ENCODE data around the gene ATP2C2. TPM values are rescaled to one million over a fixed set of nuclear protein-coding genes. Genes with fewer than 3 reads are reported as not detected.

Gene ATP2C2
- total RNA-seq, 6 experiments from 2014 or later: 0.18 to 0.51 (median 0.32) TPM; not detected in 2

DNA sequence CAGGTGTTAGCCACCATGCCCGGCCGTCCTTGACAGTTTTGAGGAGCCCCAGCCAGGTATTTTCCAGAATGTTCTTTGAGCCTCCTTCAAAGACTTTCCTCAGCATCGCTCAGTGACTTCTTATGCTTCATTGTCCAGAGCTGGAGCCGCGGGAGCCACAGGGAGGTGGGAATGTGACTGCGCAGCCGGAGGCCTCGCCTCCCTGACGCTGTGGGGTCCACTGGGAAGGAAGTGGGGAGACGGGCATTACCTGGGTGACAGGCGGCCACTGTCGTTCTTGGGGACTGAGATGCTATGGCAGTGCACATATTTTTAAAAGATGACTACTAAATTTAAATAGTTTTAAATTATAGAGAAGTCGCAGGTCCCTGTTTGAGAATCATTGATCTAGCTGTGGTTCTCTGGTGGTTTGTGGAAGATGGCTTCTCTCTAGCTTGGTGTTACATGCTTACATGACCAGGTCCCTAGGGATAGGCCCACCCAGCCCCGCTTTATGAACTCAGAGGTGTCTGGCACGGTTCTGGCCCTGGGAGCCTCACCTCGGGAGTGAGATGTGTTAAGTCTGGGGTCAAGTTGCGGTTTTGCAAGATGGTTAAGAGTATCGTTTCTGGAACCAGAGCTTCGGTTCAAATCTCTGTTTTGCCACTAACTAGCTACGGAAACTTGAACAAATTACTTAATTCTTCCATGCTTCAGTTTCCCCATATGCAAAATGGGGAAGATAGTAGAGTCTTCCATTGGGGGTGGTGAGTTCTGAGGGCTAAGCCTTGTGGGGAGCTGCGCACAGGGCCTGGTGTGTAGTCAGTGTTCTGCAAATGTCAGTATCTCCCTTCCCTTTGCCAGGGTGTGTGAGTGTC lies 53.0 kb downstream of the ATP2C2 start:
- Histone ChIP-seq H3K4me3 (no peak overlapping the region), H3K27me3 (no peaks in the 10 kb centered on the region), H3K36me3 (no peaks in the 10 kb centered on the region), H3K27ac (no peak overlapping the region), H3K4me1 (no peaks in the 10 kb centered on the region), H3K9me3 (no peaks in the 10 kb centered on the region)
- intact Hi-C loops (cut with DNase I): no loop called here
- ATAC-seq (no peak), DNase-seq (no peak)
- 78% methylated on average over 7 of the region's 21 CpGs for WGBS (ENCODE audit: insufficient coverage, low coverage, low lambda C conversion rate, missing lambda C conversion rate)
- no peak for TF ChIP-seq POLR2A (IDR thresholded peaks at IDR 0.05)
- TF ChIP-seq, protein P1, sequence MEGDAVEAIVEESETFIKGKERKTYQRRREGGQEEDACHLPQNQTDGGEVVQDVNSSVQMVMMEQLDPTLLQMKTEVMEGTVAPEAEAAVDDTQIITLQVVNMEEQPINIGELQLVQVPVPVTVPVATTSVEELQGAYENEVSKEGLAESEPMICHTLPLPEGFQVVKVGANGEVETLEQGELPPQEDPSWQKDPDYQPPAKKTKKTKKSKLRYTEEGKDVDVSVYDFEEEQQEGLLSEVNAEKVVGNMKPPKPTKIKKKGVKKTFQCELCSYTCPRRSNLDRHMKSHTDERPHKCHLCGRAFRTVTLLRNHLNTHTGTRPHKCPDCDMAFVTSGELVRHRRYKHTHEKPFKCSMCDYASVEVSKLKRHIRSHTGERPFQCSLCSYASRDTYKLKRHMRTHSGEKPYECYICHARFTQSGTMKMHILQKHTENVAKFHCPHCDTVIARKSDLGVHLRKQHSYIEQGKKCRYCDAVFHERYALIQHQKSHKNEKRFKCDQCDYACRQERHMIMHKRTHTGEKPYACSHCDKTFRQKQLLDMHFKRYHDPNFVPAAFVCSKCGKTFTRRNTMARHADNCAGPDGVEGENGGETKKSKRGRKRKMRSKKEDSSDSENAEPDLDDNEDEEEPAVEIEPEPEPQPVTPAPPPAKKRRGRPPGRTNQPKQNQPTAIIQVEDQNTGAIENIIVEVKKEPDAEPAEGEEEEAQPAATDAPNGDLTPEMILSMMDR (IDR thresholded peaks at IDR 0.05): no peak

DNA sequence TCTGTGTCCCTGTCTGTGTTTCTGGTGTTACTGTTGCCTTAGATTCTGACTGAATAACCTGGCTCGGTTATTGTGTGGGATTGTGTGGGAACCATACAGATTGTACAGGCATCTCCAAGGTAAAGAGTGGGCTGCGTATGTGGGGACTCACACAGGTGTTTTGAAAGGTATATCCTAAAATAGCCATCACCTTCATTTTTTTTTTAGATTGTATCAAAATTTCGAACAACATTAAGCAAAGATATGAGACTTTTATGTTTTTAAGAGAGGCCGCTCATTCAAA lies 53.5 kb downstream of the ATP2C2 start:
- H3K9me3 ChIP-seq: no peaks in the 10 kb centered on the region
- H3K27ac ChIP-seq: no peak overlapping the region
- no peaks in the 10 kb centered on the region for H3K4me1 ChIP-seq
- H3K4me3 ChIP-seq: no peak overlapping the region
- WGBS (ENCODE audit: insufficient coverage, low coverage, low lambda C conversion rate, missing lambda C conversion rate): 95% methylated on average over 4 of the region's 4 CpGs
- ATAC-seq: no peak
- intact Hi-C loops (cut with DNase I): no loop called here
- H3K27me3 ChIP-seq: no peaks in the 10 kb centered on the region
- no peak for DNase-seq
- TF ChIP-seq, protein P1 (IDR thresholded peaks at IDR 0.05): no peak
- no peak for TF ChIP-seq POLR2A (IDR thresholded peaks at IDR 0.05)
- H3K36me3 ChIP-seq: no peaks in the 10 kb centered on the region

DNA sequence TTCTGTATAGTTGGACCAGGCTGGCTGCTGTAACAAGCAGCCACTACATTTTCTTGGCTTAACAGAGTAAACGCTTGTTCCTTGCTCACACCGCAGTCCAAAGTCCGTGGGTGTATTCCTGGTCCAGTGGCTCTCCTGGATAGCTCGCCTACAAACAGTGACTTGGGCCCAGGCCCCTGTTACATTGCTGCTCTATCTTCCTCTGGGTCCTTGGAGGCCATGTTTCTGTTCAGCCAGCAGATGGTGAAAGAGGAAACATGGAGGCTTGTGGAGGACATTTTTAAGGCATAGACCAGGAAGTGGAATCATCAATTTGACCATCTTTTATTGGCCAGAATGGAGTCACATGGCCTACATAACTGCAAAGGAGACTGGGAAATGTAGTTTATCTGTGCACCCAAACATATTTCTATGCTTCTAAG lies 55.1 kb downstream of the ATP2C2 start:
- Histone ChIP-seq H3K4me3 (no peak overlapping the region), H3K4me1 (no peaks in the 10 kb centered on the region), H3K9me3 (no peaks in the 10 kb centered on the region), H3K27ac (no peak overlapping the region), H3K36me3 (no peaks in the 10 kb centered on the region), H3K27me3 (no peaks in the 10 kb centered on the region)
- intact Hi-C loops (cut with DNase I): no loop called here
- no peak for DNase-seq
- WGBS (ENCODE audit: insufficient coverage, low coverage, low lambda C conversion rate, missing lambda C conversion rate): 91% methylated on average over 4 of the region's 4 CpGs
- ATAC-seq: no peak
- no peak for TF ChIP-seq POLR2A (IDR thresholded peaks at IDR 0.05)
- TF ChIP-seq, protein P1 (IDR thresholded peaks at IDR 0.05): no peak

DNA sequence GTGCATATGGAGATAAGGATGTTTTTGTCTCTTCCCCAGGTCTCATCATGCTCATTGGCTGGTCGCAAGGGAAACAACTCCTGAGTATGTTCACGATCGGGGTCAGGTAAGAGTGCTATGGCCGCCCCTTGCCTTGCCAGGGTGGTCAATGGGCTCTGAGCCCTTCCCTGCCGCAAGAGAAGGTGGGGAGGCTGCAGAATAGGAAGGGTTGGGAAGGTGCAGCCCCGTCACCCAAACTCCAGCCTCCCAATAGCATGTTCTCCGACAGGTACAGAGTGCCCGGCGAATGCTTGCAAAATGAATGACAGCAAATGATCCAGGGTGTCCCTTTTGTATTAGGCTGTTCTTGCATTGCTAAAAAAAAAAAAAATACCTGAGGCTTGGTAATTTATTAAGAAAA lies 57.4 kb downstream of the ATP2C2 start:
- Histone ChIP-seq H3K36me3 (no peaks in the 10 kb centered on the region), H3K9me3 (no peaks in the 10 kb centered on the region), H3K4me3 (no peak overlapping the region), H3K4me1 (no peaks in the 10 kb centered on the region), H3K27ac (no peak overlapping the region), H3K27me3 (no peaks in the 10 kb centered on the region)
- DNase-seq (no peak), ATAC-seq (no peak)
- no peak for TF ChIP-seq POLR2A (IDR thresholded peaks at IDR 0.05)
- TF ChIP-seq, protein P1 (IDR thresholded peaks at IDR 0.05): no peak
- intact Hi-C loops (cut with DNase I): no loop called here
- 90% methylated on average over 3 of the region's 9 CpGs for WGBS (ENCODE audit: insufficient coverage, low coverage, low lambda C conversion rate, missing lambda C conversion rate)

Measured in right lobe of liver (tissue), 6 donors.